ENCODE data around the gene MRPS17. TPM values are rescaled to one million over a fixed set of nuclear protein-coding genes. Genes with fewer than 3 reads are reported as not detected.

The MRPS17 gene
- total RNA-seq, 2 donors from 2014 or later: 6.8 to 9.5 TPM

- peak overlapping the region; percentile 81 for H3K4me3 Mint-ChIP-seq
- H3K4me1 Mint-ChIP-seq: peaks cover 17% of the 10 kb centered on the region
- H3K9me3 ChIP-seq (ENCODE audit: control insufficient read depth, low read length, poor library complexity, severe bottlenecking): no peaks in the 10 kb centered on the region
- ATAC-seq: no peak
- no peaks in the 10 kb centered on the region for H3K27me3 Mint-ChIP-seq
- peaks cover 2% of the 10 kb centered on the region for H3K36me3 Mint-ChIP-seq (ENCODE audit: low read depth)
- peak overlapping the region; percentile 96 for H3K27ac Mint-ChIP-seq
- DNase-seq: no peak
Measured at GRCh38 chr7:55963584-55964168, 12.0 kb downstream of the MRPS17 start.

GRCh38 chr7:55964261-55965099, 12.8 kb downstream of the MRPS17 start, which contains the start of gene NIPSNAP2:
Gene NIPSNAP2, plus strand, starts transcription at chr7:55964585. Its CDS starts 25 bp downstream, at chr7:55964610.
- DNase-seq (peak; percentile 57 to 77 (median 67)), ATAC-seq (peak; percentile 92)
- H3K36me3 Mint-ChIP-seq (ENCODE audit: low read depth): peaks cover 2% of the 10 kb centered on the region
- no peaks in the 10 kb centered on the region for H3K9me3 ChIP-seq (ENCODE audit: control insufficient read depth, low read length, poor library complexity, severe bottlenecking)
- H3K27me3 Mint-ChIP-seq: no peaks in the 10 kb centered on the region
- peak within 1 kb of the TSS; percentile 96 for H3K27ac Mint-ChIP-seq
- peak within 1 kb of the TSS; percentile 81 for H3K4me3 Mint-ChIP-seq
- H3K4me1 Mint-ChIP-seq: peaks cover 23% of the 10 kb centered on the region

- ATAC-seq (no peak), DNase-seq (no peak)
Measured at GRCh38 chr7:55965100-55965470, 13.4 kb downstream of the MRPS17 start.

GRCh38 chr7:55965805-55966421, 14.2 kb downstream of the MRPS17 start:
- no peaks in the 10 kb centered on the region for H3K9me3 ChIP-seq (ENCODE audit: control insufficient read depth, low read length, poor library complexity, severe bottlenecking)
- DNase-seq: no peak
- ATAC-seq: no peak
- Mint-ChIP-seq H3K4me1 (peaks cover 31% of the 10 kb centered on the region), H3K4me3 (peak overlapping the region; percentile 49), H3K36me3 (ENCODE audit: low read depth) (peaks cover 7% of the 10 kb centered on the region), H3K27ac (peak overlapping the region; percentile 9), H3K27me3 (no peaks in the 10 kb centered on the region)

More at GRCh38 chr7:55965100-55965470, 13.4 kb downstream of the MRPS17 start:
- Mint-ChIP-seq H3K36me3 (ENCODE audit: low read depth) (peaks cover 4% of the 10 kb centered on the region), H3K27me3 (no peaks in the 10 kb centered on the region), H3K4me1 (peaks cover 27% of the 10 kb centered on the region), H3K27ac (peak overlapping the region; percentile 9), H3K4me3 (peak overlapping the region; percentile 71)
- no peaks in the 10 kb centered on the region for H3K9me3 ChIP-seq (ENCODE audit: control insufficient read depth, low read length, poor library complexity, severe bottlenecking)

- ATAC-seq: no peak
- peaks cover 35% of the 10 kb centered on the region for H3K4me1 Mint-ChIP-seq
- no peaks in the 10 kb centered on the region for H3K9me3 ChIP-seq (ENCODE audit: control insufficient read depth, low read length, poor library complexity, severe bottlenecking)
- no peaks in the 10 kb centered on the region for H3K27me3 Mint-ChIP-seq
- DNase-seq: no peak
- H3K4me3 Mint-ChIP-seq: peak overlapping the region; percentile 86
- H3K27ac Mint-ChIP-seq: peak overlapping the region; percentile 9
- peaks cover 7% of the 10 kb centered on the region for H3K36me3 Mint-ChIP-seq (ENCODE audit: low read depth)
Measured at GRCh38 chr7:55966851-55967250, 15.2 kb downstream of the MRPS17 start.

- H3K36me3 Mint-ChIP-seq (ENCODE audit: low read depth): peaks cover 7% of the 10 kb centered on the region
- peak overlapping the region; percentile 25 for H3K4me3 Mint-ChIP-seq
- no peak for ATAC-seq
Measured at GRCh38 chr7:55969391-55969790, 17.7 kb downstream of the MRPS17 start.

GRCh38 chr7:55970561-55970960, 18.9 kb downstream of the MRPS17 start:
- no peaks in the 10 kb centered on the region for H3K9me3 ChIP-seq (ENCODE audit: control insufficient read depth, low read length, poor library complexity, severe bottlenecking)
- H3K36me3 Mint-ChIP-seq (ENCODE audit: low read depth): peaks cover 7% of the 10 kb centered on the region
- peaks cover 31% of the 10 kb centered on the region for H3K4me1 Mint-ChIP-seq
- DNase-seq (no peak), ATAC-seq (no peak)
- no peaks in the 10 kb centered on the region for H3K27me3 Mint-ChIP-seq
- no peak overlapping the region for H3K4me3 Mint-ChIP-seq
- peak overlapping the region; percentile 39 for H3K27ac Mint-ChIP-seq

More at GRCh38 chr7:55969391-55969790, 17.7 kb downstream of the MRPS17 start:
- H3K9me3 ChIP-seq (ENCODE audit: control insufficient read depth, low read length, poor library complexity, severe bottlenecking): no peaks in the 10 kb centered on the region
- Mint-ChIP-seq H3K4me1 (peaks cover 24% of the 10 kb centered on the region), H3K27me3 (no peaks in the 10 kb centered on the region), H3K27ac (peak overlapping the region; percentile 39)
- no peak for DNase-seq

- ATAC-seq (no peak), DNase-seq (no peak)
- H3K9me3 ChIP-seq (ENCODE audit: control insufficient read depth, low read length, poor library complexity, severe bottlenecking): no peaks in the 10 kb centered on the region
- Mint-ChIP-seq H3K4me3 (no peak overlapping the region), H3K4me1 (peaks cover 31% of the 10 kb centered on the region), H3K27ac (no peak overlapping the region), H3K27me3 (no peaks in the 10 kb centered on the region), H3K36me3 (ENCODE audit: low read depth) (peaks cover 7% of the 10 kb centered on the region)
Measured at GRCh38 chr7:55970978-55971377, 19.3 kb downstream of the MRPS17 start.

GRCh38 chr7:55973747-55974250, 22.1 kb downstream of the MRPS17 start:
- ATAC-seq: no peak
- Mint-ChIP-seq H3K4me1 (peaks cover 28% of the 10 kb centered on the region), H3K27ac (no peak overlapping the region)

GRCh38 chr7:55975988-55976633, 24.4 kb downstream of the MRPS17 start:
- H3K36me3 Mint-ChIP-seq (ENCODE audit: low read depth): peaks cover 7% of the 10 kb centered on the region
- ATAC-seq (no peak), DNase-seq (no peak)
- peaks cover 21% of the 10 kb centered on the region for H3K4me1 Mint-ChIP-seq
- no peak overlapping the region for H3K4me3 Mint-ChIP-seq
- H3K27ac Mint-ChIP-seq: no peak overlapping the region
- no peaks in the 10 kb centered on the region for H3K27me3 Mint-ChIP-seq
- H3K9me3 ChIP-seq (ENCODE audit: control insufficient read depth, low read length, poor library complexity, severe bottlenecking): no peaks in the 10 kb centered on the region

More at GRCh38 chr7:55973747-55974250, 22.1 kb downstream of the MRPS17 start:
- DNase-seq: no peak
- H3K9me3 ChIP-seq (ENCODE audit: control insufficient read depth, low read length, poor library complexity, severe bottlenecking): no peaks in the 10 kb centered on the region
- H3K36me3 Mint-ChIP-seq (ENCODE audit: low read depth): peaks cover 5% of the 10 kb centered on the region
- no peaks in the 10 kb centered on the region for H3K27me3 Mint-ChIP-seq
- no peak overlapping the region for H3K4me3 Mint-ChIP-seq

- Mint-ChIP-seq H3K36me3 (ENCODE audit: low read depth) (peaks cover 7% of the 10 kb centered on the region), H3K27me3 (no peaks in the 10 kb centered on the region), H3K4me3 (no peak overlapping the region), H3K4me1 (peaks cover 17% of the 10 kb centered on the region), H3K27ac (peak overlapping the region; percentile 43)
- ATAC-seq (no peak), DNase-seq (no peak)
- H3K9me3 ChIP-seq (ENCODE audit: control insufficient read depth, low read length, poor library complexity, severe bottlenecking): no peaks in the 10 kb centered on the region
Measured at GRCh38 chr7:55977831-55978230, 26.2 kb downstream of the MRPS17 start.

GRCh38 chr7:55980266-55980665, 28.6 kb downstream of the MRPS17 start:
- H3K36me3 Mint-ChIP-seq (ENCODE audit: low read depth): peaks cover 7% of the 10 kb centered on the region
- DNase-seq (no peak), ATAC-seq (no peak)
- no peaks in the 10 kb centered on the region for H3K9me3 ChIP-seq (ENCODE audit: control insufficient read depth, low read length, poor library complexity, severe bottlenecking)
- H3K4me3 Mint-ChIP-seq: no peak overlapping the region
- peaks cover 11% of the 10 kb centered on the region for H3K4me1 Mint-ChIP-seq
- H3K27me3 Mint-ChIP-seq: no peaks in the 10 kb centered on the region
- no peak overlapping the region for H3K27ac Mint-ChIP-seq

GRCh38 chr7:55983537-55983936, 31.9 kb downstream of the MRPS17 start:
- Mint-ChIP-seq H3K27me3 (no peaks in the 10 kb centered on the region), H3K36me3 (ENCODE audit: low read depth) (peaks cover 11% of the 10 kb centered on the region), H3K27ac (no peak overlapping the region), H3K4me3 (no peak overlapping the region), H3K4me1 (peaks cover 10% of the 10 kb centered on the region)
- H3K9me3 ChIP-seq (ENCODE audit: control insufficient read depth, low read length, poor library complexity, severe bottlenecking): no peaks in the 10 kb centered on the region
- DNase-seq: no peak
- no peak for ATAC-seq
